COLO829 (cell line): ENCODE data around the gene IFNA8.
A peak's percentile ranks its signal among the peaks of the same experiment; 100 is the strongest.
"Not testable (repeated sequence)": the region's sequence is repeated elsewhere in the genome, so short reads cannot be mapped to it uniquely, and the experiment has no call there.

ENCODE experiments used
- DNase-seq: peaks from one replicate; pipeline ENCODE4 v3.0.0; 2012; ENCODE audit warnings: low spot score

Gene IFNA8

GRCh38 chr9:21428235-21428634 is 19.3 kb downstream of the IFNA8 start:
- DNase-seq: no peak

- DNase-seq: no peak
Observed at GRCh38 chr9:21429191-21429590, 20.3 kb downstream of the IFNA8 start.

- DNase-seq: no peak
Observed at GRCh38 chr9:21432672-21433425, 23.9 kb downstream of the IFNA8 start.

- DNase-seq: peak; percentile 33
Observed at GRCh38 chr9:21434202-21435014, 25.5 kb downstream of the IFNA8 start.

- not testable (repeated sequence) for DNase-seq
Observed at GRCh38 chr9:21435015-21435383, 26.1 kb downstream of the IFNA8 start.

GRCh38 chr9:21440139-21440538 is 31.2 kb downstream of the IFNA8 start, which contains the start of gene IFNA1:
IFNA1 (plus strand) TSS chr9:21440439; CDS start chr9:21440508, 69 bp downstream.
- DNase-seq: no peak

GRCh38 chr9:21443849-21444625 is 35.1 kb downstream of the IFNA8 start:
- no peak for DNase-seq

- not testable (repeated sequence) for DNase-seq
Observed at GRCh38 chr9:21449312-21449711, 40.4 kb downstream of the IFNA8 start.

GRCh38 chr9:21450733-21451394 is 41.9 kb downstream of the IFNA8 start:
- no peak for DNase-seq

- DNase-seq: no peak
Observed at GRCh38 chr9:21452681-21453080, 43.8 kb downstream of the IFNA8 start.

GRCh38 chr9:21454149-21454548 is 45.2 kb downstream of the IFNA8 start:
- peak; percentile 1 for DNase-seq

GRCh38 chr9:21455320-21455719 is 46.4 kb downstream of the IFNA8 start:
- peak; percentile 8 for DNase-seq
